Activated T-cell treated with anti-CD3 and anti-CD28 coated beads, Interleukin-2, amount 50 U/mL, for 48 hours (primary cell): ENCODE measurements around the gene SMLR1.

ENCODE experiments used
- DNase-seq, 2 experiments: peaks; one replicate each; pipeline ENCODE4 v3.0.0-alpha.2; 2020

SMLR1 gene

DNA sequence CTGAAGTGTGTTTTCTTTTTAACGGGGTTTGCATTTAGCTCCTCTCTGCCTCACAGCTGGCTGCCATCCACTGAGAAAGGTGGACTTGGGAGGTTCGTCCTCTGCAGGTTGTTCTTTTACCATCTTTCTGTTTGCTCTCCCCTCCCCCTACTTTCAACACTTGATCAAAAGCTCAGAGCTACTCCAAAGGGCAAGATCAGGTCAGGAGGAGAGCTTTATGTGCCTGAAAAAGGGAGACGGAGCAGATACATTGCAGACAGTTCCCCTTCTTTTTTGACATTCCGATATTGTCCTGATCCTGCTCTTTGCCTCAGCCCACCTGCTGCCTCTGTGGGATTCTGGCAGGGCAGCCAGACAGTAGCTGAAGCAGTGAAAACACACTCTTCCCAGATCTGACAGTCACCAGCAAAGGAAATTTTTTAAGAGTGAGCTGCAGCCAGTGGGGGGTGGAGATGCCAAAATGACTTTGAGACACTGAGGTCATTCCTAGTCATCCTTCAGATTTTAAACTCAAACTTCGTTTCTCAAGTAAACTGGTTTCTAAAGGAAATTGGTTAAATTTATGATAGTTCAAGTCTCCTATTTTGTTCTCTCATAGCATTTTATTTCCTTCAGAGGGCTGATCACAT lies 26.5 kb downstream of the SMLR1 start:
- DNase-seq = no peak

DNA sequence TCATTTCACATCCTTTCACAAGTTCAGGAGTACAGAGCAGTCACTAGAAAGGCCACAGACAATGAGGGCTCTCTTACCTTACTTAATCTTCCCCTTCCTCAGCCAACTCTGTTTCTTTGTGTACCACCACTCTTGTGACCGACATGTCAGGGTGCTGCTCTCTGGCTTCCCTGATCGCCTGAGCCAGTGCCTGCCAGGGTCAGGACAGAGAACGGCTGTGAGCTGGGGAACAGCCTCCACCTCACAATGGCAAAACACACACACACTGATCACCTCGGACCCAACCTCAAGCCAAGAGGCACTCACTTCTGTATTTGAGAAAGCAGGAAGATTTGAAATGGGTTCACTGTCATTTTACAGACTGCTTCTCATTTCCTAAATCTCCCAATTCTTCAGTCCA lies 30.8 kb downstream of the SMLR1 start:
- no peak for DNase-seq

DNA sequence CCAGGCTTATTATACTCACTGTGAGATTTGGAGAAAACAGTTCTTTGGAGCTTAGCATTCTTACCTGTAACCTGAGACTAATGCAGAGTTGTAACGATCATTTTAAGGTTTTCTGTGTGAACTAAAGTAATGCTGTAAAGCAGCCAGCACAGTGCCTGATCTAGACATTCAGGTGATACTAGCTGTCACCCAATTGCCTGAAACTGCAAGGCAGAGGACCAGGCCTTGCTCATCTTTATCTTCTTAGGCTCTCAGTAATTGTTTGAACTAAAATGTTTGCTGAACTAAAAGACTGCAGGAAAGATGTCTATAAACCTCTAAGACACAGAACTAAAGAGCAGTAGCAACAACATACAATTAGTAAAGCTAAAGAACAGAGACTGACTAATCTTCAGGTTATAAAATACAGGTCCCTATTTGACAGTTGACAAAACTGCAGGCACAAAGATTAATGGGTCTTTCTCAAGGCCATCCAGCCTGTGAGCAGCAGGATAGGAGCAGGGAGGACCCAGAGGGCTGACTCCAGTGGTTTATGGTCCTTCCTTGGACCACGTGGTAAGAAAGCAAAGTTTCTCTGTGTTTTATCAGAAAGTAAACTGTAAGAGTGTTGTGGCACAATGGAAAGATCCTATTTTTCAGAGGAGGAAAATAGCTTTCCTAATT lies 31.4 kb downstream of the SMLR1 start:
- no peak for DNase-seq

DNA sequence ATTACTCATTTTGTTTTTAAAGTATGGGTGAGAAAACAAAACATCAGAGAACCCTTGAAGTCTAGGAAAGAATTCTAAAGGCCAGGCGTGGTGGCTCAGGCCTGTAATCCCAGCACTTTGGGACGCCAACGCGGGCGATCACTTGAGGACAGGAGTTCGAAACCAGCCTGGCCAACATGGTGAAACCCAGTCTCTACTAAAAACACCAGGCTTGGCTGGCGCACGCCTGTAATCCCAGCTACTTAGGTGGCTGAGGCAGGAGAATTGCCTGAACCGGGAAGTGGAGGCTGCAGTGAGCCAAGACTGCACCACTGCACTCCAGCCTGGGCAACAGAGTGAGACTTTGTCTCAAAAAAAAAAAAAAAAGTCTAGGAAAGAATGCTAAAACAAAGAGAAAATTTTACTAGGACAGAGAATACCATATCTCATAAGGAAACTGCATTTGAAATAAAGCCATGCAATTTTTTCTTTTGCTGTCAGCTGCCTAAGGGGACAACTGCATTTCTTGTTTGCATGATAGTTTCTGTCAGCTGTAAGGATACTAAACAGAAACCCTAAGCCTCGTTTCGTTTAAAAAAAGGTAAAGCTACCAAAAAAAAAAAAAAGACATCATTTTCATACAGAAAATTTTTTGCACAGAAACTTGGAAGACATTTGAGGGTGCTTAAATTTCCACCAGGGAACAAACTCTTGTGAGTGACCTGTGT lies 32.1 kb downstream of the SMLR1 start:
- DNase-seq = no peak

DNA sequence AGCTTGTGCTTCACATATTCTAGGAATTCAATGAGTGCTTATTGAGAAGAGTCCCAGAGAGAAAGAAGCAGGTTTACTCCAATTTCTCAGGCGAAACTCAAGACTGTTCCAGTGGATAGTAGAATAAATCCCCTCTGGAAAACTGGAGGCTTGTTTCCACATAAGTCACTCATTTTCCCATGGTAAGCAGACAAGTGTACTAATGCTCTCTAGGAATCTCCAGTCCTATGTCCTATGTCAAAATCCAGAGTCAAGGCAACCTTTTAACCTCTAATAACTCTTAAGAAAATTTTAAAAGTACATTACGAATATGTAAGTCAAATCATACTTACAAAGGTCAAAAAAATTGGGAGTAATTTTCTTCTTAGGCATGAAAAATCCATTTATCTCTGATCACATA lies 35.2 kb downstream of the SMLR1 start:
- DNase-seq = no peak

DNA sequence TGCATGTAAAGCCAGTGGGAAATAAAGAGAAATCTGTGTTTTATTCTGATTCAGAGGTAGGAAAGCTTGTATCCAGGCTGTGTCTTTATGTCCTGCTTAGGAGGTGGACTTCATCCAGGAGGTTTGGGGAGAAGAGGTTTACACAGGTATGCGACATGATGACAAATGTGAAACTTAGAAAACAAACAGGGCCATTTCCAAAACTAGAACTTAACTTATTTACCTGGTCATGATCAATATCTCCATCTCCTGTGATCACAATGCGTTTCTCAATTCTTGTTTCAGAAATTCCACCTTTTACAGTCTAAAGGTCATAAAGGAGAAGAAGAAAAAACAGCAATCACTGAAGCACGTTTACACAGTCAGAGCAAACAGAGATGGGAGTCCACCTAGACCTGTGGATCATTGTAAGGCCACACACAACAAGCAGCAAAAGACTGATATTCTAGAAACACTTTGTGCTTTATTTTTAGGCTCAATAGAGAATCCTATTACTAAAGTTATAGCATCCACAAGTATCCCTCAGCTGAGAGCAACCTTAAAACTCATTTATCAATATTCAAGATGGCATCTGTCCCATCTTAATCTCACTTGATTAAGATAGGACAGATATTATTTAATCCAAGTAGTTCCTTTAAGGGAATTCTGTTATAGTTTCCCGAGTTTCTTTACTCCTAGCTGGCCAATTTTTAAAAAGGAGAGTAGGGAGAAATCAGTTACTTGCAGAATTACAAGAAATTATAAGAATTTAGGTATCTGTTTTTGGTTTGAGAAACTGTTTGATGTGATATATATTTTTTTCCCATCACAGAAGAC lies 36.4 kb downstream of the SMLR1 start:
- no peak for DNase-seq

DNA sequence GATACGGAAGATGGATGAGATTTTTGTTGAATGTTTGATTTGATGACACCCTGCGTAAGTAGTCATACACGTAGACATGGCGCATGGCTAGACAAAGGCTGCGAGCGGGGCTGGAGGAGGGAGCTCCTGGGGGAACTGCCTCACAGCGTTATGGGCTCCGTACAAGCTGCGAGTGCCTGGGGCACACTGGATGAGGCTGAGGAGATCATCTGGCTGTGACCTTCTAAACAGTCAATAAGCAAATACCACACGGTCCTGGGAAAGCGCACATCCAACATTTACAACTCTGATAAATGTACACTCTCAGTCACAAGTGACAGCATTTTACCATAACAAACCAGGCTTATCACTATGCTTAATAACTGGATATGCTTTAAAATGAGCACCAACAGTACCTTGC lies 37.1 kb downstream of the SMLR1 start:
- no peak for DNase-seq

DNA sequence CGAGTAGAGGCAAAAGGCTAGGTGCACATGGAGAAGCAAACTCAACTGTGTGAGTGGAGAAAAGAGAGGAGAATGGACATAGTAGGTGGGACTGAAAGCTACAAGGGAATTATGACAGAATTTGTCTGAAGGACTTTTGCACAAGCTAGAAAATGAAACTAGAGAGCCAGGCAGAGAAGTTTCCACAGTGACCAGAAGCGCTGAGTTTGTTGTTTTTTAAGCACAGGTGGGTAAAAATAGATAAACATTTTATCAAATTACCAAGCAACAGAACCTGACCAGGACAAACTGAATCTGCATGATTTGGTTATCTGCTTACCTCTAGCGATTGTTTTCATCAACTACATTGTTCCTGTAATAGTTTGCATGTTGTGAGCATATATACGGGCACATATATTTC lies 38.6 kb downstream of the SMLR1 start:
- no peak for DNase-seq

DNA sequence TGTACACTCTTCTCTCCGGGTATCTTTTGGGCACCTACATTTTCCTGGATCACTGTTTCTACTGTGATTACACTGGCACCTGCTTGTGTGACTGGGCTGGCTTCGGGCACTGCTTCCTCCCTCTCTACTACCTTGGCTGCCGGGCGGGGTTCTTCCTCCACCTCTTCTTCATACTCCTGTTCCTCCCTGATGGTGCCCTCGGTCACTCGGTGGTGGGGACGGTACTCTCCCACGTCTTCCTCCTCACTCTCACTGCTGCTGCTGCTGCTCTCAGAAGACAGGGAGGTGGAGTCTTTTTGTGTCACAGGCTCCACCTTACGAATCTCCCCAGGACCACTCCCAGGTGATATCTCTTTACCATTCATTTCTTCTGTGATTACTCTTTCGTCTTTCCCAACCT lies 42.5 kb downstream of the SMLR1 start:
- no peak for DNase-seq

DNA sequence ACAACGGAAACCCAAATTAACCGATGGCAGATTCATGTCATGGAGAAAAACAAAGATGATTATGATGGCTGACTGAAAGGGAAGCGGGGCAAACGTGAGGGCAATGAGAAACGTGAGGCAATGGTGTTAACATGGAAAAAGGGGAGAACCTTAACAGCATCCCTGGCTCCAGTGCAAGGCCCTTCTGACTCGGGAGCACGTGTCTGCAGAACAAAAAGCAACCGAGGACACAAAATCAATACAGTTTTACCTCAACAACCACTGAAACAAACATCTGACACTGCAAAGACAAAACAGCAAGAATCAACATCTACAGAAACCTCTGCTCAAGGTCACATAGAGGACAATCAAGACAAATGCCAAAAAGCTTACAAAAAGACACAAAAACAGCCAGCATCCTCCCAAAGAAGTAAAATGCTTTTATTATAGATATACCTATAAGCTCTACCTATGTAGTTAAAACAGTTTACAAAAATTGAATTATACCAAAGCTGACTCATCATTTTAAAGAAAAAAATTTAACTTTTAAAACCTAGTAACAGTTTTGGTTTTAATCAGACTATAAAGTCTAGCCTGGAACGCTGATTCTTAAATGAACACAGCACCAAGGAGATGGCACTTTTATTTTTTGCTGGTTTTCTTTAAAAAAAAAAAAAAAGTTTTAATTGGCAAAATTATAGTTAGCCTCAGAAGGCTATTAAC lies 43.1 kb downstream of the SMLR1 start:
- no peak for DNase-seq

DNA sequence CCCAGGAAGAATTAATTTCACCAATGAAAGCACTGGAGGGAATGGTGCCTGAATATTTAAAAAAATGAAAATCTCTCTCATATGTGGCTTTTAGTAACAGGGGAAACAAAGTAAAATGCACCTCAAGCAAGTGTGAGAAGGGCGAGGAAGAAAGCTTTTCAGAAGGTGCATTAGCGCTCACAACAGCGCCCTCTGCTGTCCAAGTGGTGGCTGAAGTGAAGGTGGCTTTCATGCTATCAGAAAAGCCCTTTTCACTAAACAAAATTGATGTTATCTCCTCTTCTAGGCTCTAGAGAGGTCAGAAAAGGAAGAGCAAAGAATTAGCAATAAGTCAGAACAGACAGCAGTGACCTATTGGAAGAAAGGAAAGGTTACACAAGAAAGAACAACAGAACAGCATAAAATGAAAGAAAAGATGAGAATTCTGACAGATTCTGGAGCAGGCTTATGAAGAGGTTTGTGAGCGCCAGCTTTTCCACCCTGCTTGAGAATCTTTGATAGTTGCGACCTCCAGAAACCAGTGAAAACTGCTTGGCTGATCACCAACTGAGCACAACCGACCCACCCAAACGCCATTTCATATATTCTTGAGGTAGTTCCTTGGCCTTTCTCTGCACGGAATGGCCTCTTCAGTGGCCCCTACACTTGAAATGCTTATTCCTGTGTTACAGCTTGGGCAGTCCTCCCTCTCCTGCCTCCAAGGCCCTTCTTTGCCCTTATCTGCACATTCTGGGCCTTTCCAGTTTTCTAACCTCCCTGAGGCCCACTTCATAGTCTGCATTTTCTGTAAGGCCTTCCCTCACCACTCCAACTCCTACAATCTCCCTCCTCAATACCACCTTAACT lies 45.3 kb downstream of the SMLR1 start:
- DNase-seq = peak; percentile 77 to 78

DNA sequence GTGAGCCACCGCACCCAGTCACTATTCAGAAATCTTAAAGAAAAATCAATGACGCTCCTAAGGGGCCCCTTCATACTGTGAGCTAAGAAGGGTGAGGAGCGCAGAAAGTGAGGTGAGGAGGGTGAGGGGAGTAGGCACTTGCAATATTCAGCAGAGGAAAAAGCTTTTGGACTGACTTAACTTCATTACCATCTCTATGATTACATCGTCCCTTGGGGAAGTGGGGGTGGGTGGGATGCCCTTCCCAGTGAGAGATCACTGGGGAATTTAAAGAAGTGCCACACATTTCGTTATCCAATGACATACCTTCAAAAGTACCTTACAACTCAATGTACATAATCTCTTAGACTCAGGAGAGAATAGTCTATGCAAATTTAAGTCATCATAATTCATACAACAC lies 46.5 kb downstream of the SMLR1 start:
- no peak for DNase-seq

DNA sequence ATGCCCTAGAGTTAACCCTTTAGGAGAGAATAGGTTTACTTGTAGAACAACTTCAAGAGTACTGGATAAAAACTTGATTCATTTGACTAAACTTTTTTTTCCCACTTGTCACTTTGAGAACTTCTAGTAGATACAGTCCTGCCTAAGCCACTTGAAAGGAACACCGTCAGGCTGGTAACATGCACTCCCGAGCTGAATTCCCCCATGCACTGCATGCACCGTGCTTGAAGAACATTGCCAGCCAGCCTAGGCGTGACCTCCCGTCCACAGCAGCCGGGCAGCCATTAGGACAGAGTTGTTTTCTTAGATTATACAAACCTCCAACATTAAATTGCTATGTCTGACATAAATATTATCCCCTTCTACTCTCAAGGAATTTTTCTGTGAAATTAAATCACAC lies 52.6 kb downstream of the SMLR1 start:
- no peak for DNase-seq

DNA sequence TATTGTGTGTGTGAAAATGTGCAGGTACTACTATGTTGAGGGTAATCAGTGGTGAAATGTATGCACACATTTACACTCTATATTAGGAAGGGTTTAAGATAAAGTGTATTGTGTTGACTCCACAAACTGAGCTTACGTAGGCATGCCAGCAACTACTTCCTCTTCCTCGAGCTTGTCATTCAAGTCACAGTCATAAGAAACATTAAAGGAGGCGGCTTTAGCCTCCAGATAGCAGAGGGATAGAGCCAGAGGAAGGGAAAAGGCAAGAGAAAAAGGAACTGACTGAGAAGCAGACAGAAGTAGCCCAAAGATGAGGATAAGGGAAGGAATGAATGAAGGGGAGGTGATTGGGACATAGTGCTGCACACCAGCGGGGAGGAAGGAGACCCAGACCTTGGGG lies 55.2 kb downstream of the SMLR1 start:
- no peak for DNase-seq

DNA sequence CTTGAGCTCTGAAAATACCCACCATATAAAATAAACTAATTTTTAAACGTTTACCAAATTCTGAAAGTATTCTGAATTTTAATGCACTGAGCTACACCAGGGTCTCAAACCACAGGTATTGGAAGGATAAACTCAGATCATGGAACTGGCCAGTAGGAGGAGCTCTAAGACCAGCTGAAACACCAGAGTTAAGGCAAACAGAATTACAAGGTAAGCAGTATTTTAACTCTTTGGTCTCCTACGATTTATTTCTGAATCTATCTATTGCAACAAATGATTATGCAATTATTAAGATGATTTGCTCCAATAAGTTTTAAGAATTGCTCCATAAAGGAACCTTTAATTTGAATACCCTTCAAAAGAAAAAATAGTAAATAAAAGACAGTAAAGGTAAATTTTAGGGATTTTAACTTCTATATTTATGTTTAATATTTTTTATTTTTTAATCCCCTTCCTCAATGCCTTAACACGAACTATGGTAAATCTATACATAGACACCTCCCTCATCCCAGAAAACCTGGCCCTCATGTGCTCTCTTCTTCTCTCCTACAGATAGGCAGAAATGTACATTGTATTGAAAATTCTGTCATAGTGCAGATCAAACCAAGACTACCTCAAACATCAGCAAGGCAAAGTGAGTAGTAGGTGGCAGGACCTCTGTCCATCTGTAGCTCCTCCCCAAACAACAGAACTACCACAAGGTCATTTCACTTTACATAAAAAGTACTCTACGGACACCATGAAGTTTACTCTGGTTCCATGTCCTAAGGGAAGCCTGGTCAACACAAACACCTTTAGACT lies 58.4 kb downstream of the SMLR1 start:
- peak; percentile 65 to 70 for DNase-seq
